ENCODE measurements around the gene DPP3.
A peak's percentile ranks its signal among the peaks of the same experiment; 100 is the strongest.

The DPP3 gene

DNA sequence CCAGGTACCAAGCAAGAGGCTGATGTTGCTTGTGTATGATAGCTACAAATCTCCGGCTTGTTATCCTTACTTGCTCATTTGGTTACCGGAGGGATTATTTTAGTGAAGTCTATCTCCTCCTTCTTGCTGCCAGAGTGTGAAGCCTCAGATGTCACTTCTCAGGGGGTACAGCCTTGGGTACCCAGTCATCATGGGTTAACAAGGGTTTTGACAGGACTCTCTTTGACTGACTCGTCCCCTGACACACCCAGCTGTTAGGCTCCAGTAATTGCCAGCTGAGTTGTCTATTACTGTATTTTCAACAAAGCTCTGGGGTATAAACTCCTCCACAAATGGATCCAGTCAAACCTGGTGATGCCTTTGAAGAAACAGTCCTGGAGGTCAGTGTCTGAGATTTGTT is 25.4 kb upstream of the DPP3 start:
- Histone ChIP-seq H3K4me3 (replicated peaks; ENCODE audit: insufficient read depth, low read length) (no peak overlapping the region), H3K27me3 (ENCODE audit: insufficient read depth, poor library complexity, severe bottlenecking) (no peaks in the 10 kb centered on the region), H3K27ac (replicated peaks) (no peak overlapping the region)
- DNase-seq (ENCODE audit: low read depth in 1 of 2, low spot score in 1 of 2): no peak
- TF ChIP-seq, protein P1, sequence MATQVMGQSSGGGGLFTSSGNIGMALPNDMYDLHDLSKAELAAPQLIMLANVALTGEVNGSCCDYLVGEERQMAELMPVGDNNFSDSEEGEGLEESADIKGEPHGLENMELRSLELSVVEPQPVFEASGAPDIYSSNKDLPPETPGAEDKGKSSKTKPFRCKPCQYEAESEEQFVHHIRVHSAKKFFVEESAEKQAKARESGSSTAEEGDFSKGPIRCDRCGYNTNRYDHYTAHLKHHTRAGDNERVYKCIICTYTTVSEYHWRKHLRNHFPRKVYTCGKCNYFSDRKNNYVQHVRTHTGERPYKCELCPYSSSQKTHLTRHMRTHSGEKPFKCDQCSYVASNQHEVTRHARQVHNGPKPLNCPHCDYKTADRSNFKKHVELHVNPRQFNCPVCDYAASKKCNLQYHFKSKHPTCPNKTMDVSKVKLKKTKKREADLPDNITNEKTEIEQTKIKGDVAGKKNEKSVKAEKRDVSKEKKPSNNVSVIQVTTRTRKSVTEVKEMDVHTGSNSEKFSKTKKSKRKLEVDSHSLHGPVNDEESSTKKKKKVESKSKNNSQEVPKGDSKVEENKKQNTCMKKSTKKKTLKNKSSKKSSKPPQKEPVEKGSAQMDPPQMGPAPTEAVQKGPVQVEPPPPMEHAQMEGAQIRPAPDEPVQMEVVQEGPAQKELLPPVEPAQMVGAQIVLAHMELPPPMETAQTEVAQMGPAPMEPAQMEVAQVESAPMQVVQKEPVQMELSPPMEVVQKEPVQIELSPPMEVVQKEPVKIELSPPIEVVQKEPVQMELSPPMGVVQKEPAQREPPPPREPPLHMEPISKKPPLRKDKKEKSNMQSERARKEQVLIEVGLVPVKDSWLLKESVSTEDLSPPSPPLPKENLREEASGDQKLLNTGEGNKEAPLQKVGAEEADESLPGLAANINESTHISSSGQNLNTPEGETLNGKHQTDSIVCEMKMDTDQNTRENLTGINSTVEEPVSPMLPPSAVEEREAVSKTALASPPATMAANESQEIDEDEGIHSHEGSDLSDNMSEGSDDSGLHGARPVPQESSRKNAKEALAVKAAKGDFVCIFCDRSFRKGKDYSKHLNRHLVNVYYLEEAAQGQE (IDR thresholded peaks at IDR 0.05; ENCODE audit: insufficient replicate concordance, low read depth): no peak
- no peak for TF ChIP-seq SPI1 (IDR thresholded peaks at IDR 0.05; ENCODE audit: borderline replicate concordance, low read depth)
- TF ChIP-seq POLR2AphosphoS5 (IDR thresholded peaks at IDR 0.05; ENCODE audit: low read depth): no peak
- TF ChIP-seq, protein P2, sequence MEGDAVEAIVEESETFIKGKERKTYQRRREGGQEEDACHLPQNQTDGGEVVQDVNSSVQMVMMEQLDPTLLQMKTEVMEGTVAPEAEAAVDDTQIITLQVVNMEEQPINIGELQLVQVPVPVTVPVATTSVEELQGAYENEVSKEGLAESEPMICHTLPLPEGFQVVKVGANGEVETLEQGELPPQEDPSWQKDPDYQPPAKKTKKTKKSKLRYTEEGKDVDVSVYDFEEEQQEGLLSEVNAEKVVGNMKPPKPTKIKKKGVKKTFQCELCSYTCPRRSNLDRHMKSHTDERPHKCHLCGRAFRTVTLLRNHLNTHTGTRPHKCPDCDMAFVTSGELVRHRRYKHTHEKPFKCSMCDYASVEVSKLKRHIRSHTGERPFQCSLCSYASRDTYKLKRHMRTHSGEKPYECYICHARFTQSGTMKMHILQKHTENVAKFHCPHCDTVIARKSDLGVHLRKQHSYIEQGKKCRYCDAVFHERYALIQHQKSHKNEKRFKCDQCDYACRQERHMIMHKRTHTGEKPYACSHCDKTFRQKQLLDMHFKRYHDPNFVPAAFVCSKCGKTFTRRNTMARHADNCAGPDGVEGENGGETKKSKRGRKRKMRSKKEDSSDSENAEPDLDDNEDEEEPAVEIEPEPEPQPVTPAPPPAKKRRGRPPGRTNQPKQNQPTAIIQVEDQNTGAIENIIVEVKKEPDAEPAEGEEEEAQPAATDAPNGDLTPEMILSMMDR (IDR thresholded peaks at IDR 0.05; ENCODE audit: insufficient read depth, low read length): no peak
- no peak for TF ChIP-seq GABPA (IDR thresholded peaks at IDR 0.05; ENCODE audit: low read depth)

DNA sequence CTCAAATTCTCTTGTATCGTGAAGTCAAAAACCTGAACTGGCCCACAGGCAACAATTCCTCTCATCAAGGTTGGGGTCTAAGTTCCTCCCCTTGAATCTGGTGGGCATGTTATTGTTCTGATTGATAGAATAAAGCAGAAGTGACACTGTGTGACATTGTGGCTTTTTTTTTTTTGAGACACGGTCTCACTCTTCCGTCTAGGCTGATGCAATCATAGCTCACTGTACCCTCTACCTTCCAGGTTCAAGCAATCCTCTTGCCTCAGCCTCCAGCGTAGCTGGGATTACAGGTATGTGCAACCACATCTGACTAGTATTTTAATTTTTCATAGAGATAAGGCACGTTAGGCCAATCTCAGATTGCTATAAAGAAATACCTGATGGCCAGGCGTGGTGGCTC is 22.4 kb upstream of the DPP3 start:
- no peaks in the 10 kb centered on the region for H3K27me3 ChIP-seq (ENCODE audit: insufficient read depth, poor library complexity, severe bottlenecking)
- H3K27ac ChIP-seq (replicated peaks): no peak overlapping the region
- TF ChIP-seq POLR2AphosphoS5 (IDR thresholded peaks at IDR 0.05; ENCODE audit: low read depth) (no peak), SPI1 (IDR thresholded peaks at IDR 0.05; ENCODE audit: borderline replicate concordance, low read depth) (peak; percentile 88)
- TF ChIP-seq, protein P1 (IDR thresholded peaks at IDR 0.05; ENCODE audit: insufficient replicate concordance, low read depth): no peak
- peak in 1 of 2 experiments; percentile 65 for DNase-seq (ENCODE audit: low read depth in 1 of 2, low spot score in 1 of 2)
- H3K4me3 ChIP-seq (replicated peaks; ENCODE audit: insufficient read depth, low read length): no peak overlapping the region

DNA sequence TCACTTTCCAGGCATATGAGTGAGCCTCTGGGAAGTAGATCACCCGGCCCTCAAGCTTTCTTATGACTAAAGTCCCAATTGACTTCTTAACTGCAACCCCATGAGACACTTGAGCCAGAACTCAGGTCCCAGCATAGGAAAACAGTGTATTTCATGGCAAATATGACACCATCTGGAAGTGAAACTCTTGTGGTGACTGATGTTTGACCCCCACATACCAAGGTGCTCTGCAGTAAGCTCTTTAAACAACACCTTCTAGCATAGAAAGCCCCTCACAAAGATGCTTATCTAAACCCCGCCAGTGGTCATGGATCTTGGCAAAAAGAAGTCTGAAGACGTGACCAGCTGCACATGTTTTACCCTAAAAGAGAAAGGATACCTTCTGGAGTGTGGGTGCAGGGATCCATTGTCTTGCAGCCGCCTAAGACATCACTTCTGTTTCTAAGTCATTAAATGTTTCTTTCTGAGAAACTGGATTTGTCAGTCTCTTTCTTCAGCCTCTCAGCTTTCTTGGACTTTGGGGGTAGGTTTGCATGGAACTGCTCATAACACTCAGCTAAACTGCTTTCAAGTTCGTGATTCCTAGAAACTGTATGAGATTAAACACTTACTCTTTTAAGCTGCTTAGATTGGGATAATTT is 21.0 kb upstream of the DPP3 start:
- H3K27me3 ChIP-seq (ENCODE audit: insufficient read depth, poor library complexity, severe bottlenecking): no peaks in the 10 kb centered on the region
- no peak overlapping the region for H3K27ac ChIP-seq (replicated peaks)
- TF ChIP-seq GABPA (IDR thresholded peaks at IDR 0.05; ENCODE audit: low read depth) (no peak), SPI1 (IDR thresholded peaks at IDR 0.05; ENCODE audit: borderline replicate concordance, low read depth) (no peak)
- TF ChIP-seq, protein P2 (IDR thresholded peaks at IDR 0.05; ENCODE audit: insufficient read depth, low read length): no peak
- TF ChIP-seq, protein P1 (IDR thresholded peaks at IDR 0.05; ENCODE audit: insufficient replicate concordance, low read depth): no peak
- no peak overlapping the region for H3K4me3 ChIP-seq (replicated peaks; ENCODE audit: insufficient read depth, low read length)
- no peak for DNase-seq (ENCODE audit: low read depth in 1 of 2, low spot score in 1 of 2)

Data from HL-60 (cell line).